Measurements from ENCODE around the gene UST. TPM values are rescaled to one million over a fixed set of nuclear protein-coding genes. Genes with fewer than 3 reads are reported as not detected.

UST gene
- polyA plus RNA-seq, 1 donor from 2014 or later = 7.5 TPM

- Histone ChIP-seq H4K20me1 (ENCODE audit: insufficient read depth) (no peaks in the 10 kb centered on the region), H3F3A (ENCODE audit: insufficient read depth, low read length, poor library complexity, severe bottlenecking) (no peaks in the 10 kb centered on the region), H3K9me3 (ENCODE audit: low read length) (no peaks in the 10 kb centered on the region), H3K9ac (ENCODE audit: low read length) (no peak overlapping the region), H3K4me3 (ENCODE audit: low read length) (no peak overlapping the region), H3K9me2 (ENCODE audit: insufficient read depth, low read length) (no peaks in the 10 kb centered on the region), H3K4me2 (ENCODE audit: low read length) (no peak overlapping the region), H3K27me3 (ENCODE audit: insufficient read depth, low read depth, low read length) (no peaks in the 10 kb centered on the region), H3K27ac (ENCODE audit: low read length) (no peak overlapping the region), H3K79me2 (replicated peaks; ENCODE audit: insufficient read depth, low read length) (no peaks in the 10 kb centered on the region), H2AFZ (ENCODE audit: low read depth, low read length) (no peak overlapping the region), H3K36me3 (ENCODE audit: insufficient read depth, low read length) (no peaks in the 10 kb centered on the region)
- TF ChIP-seq SMC3 (conservative IDR thresholded peaks at IDR 0.05; ENCODE audit: poor library complexity) (no peak), MXI1 (conservative IDR thresholded peaks at IDR 0.05; ENCODE audit: poor library complexity, severe bottlenecking) (no peak), EP300 (conservative IDR thresholded peaks at IDR 0.05; ENCODE audit: poor library complexity, severe bottlenecking) (no peak), TAF1 (IDR thresholded peaks at IDR 0.05; ENCODE audit: low read depth) (no peak), POLR2AphosphoS5 (IDR thresholded peaks at IDR 0.05) (no peak), RAD21 (conservative IDR thresholded peaks at IDR 0.05) (no peak), EZH2 (IDR thresholded peaks at IDR 0.05; ENCODE audit: borderline replicate concordance, insufficient read depth, low read length, poor library complexity, severe bottlenecking) (no peak)
- TF ChIP-seq, protein P1, sequence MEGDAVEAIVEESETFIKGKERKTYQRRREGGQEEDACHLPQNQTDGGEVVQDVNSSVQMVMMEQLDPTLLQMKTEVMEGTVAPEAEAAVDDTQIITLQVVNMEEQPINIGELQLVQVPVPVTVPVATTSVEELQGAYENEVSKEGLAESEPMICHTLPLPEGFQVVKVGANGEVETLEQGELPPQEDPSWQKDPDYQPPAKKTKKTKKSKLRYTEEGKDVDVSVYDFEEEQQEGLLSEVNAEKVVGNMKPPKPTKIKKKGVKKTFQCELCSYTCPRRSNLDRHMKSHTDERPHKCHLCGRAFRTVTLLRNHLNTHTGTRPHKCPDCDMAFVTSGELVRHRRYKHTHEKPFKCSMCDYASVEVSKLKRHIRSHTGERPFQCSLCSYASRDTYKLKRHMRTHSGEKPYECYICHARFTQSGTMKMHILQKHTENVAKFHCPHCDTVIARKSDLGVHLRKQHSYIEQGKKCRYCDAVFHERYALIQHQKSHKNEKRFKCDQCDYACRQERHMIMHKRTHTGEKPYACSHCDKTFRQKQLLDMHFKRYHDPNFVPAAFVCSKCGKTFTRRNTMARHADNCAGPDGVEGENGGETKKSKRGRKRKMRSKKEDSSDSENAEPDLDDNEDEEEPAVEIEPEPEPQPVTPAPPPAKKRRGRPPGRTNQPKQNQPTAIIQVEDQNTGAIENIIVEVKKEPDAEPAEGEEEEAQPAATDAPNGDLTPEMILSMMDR (IDR thresholded peaks at IDR 0.05; ENCODE audit: poor library complexity, severe bottlenecking) = no peak
- TF ChIP-seq, protein P2, sequence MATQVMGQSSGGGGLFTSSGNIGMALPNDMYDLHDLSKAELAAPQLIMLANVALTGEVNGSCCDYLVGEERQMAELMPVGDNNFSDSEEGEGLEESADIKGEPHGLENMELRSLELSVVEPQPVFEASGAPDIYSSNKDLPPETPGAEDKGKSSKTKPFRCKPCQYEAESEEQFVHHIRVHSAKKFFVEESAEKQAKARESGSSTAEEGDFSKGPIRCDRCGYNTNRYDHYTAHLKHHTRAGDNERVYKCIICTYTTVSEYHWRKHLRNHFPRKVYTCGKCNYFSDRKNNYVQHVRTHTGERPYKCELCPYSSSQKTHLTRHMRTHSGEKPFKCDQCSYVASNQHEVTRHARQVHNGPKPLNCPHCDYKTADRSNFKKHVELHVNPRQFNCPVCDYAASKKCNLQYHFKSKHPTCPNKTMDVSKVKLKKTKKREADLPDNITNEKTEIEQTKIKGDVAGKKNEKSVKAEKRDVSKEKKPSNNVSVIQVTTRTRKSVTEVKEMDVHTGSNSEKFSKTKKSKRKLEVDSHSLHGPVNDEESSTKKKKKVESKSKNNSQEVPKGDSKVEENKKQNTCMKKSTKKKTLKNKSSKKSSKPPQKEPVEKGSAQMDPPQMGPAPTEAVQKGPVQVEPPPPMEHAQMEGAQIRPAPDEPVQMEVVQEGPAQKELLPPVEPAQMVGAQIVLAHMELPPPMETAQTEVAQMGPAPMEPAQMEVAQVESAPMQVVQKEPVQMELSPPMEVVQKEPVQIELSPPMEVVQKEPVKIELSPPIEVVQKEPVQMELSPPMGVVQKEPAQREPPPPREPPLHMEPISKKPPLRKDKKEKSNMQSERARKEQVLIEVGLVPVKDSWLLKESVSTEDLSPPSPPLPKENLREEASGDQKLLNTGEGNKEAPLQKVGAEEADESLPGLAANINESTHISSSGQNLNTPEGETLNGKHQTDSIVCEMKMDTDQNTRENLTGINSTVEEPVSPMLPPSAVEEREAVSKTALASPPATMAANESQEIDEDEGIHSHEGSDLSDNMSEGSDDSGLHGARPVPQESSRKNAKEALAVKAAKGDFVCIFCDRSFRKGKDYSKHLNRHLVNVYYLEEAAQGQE (IDR thresholded peaks at IDR 0.05; ENCODE audit: borderline replicate concordance) = no peak
These were observed 376.3 kb downstream of the UST start for GRCh38 chr6:149122850-149123821.

GRCh38 chr6:149125309-149125708, 378.5 kb downstream of the UST start:
- H3K27me3 ChIP-seq (ENCODE audit: insufficient read depth, low read depth, low read length) = no peaks in the 10 kb centered on the region
- H3K9ac ChIP-seq (ENCODE audit: low read length) = no peak overlapping the region
- H4K20me1 ChIP-seq (ENCODE audit: insufficient read depth) = no peaks in the 10 kb centered on the region
- no peak overlapping the region for H3K4me2 ChIP-seq (ENCODE audit: low read length)
- no peaks in the 10 kb centered on the region for H3K9me2 ChIP-seq (ENCODE audit: insufficient read depth, low read length)
- no peaks in the 10 kb centered on the region for H3K36me3 ChIP-seq (ENCODE audit: insufficient read depth, low read length)
- no peak overlapping the region for H3K27ac ChIP-seq (ENCODE audit: low read length)
- H3K4me3 ChIP-seq (ENCODE audit: low read length) = no peak overlapping the region
- H3K79me2 ChIP-seq (replicated peaks; ENCODE audit: insufficient read depth, low read length) = no peaks in the 10 kb centered on the region
- TF ChIP-seq POLR2AphosphoS5 (IDR thresholded peaks at IDR 0.05) = no peak
- TF ChIP-seq MXI1 (conservative IDR thresholded peaks at IDR 0.05; ENCODE audit: poor library complexity, severe bottlenecking) = no peak
- TF ChIP-seq, protein P1 (IDR thresholded peaks at IDR 0.05; ENCODE audit: poor library complexity, severe bottlenecking) = no peak
- TF ChIP-seq, protein P2 (IDR thresholded peaks at IDR 0.05; ENCODE audit: borderline replicate concordance) = no peak
- no peak for TF ChIP-seq EZH2 (IDR thresholded peaks at IDR 0.05; ENCODE audit: borderline replicate concordance, insufficient read depth, low read length, poor library complexity, severe bottlenecking)
- TF ChIP-seq RAD21 (conservative IDR thresholded peaks at IDR 0.05) = no peak
- no peak for TF ChIP-seq TAF1 (IDR thresholded peaks at IDR 0.05; ENCODE audit: low read depth)
- no peak for TF ChIP-seq SMC3 (conservative IDR thresholded peaks at IDR 0.05; ENCODE audit: poor library complexity)
- no peak for TF ChIP-seq EP300 (conservative IDR thresholded peaks at IDR 0.05; ENCODE audit: poor library complexity, severe bottlenecking)
- no peak overlapping the region for H2AFZ ChIP-seq (ENCODE audit: low read depth, low read length)
- H3K9me3 ChIP-seq (ENCODE audit: low read length) = no peaks in the 10 kb centered on the region
- H3F3A ChIP-seq (ENCODE audit: insufficient read depth, low read length, poor library complexity, severe bottlenecking) = no peaks in the 10 kb centered on the region
